Small intestine (tissue), 7 donors: ENCODE measurements around the gene DPH1. TPM values are rescaled to one million over a fixed set of nuclear protein-coding genes. Genes with fewer than 3 reads are reported as not detected.

Experiments used
- DNase-seq, 2 donors: peaks; one replicate each; pipeline versions ENCODE4 v3.0.0 to v3.0.0-alpha.2; 2013
- FAIRE-seq: peaks from 2 replicates; lab custom pipeline; 2012; peaks lifted over from hg19 to GRCh38; lab: Jason Lieb, UNC
- H3K27ac ChIP-seq, 3 donors: one replicate each; pipeline ENCODE4 v1.5.1; 2013; ENCODE audit warnings: low read length in 2 of 3, mild to moderate bottlenecking in 2 of 3, control low read depth in 1 of 3, inconsistent platforms in 1 of 3, low read depth in 1 of 3, moderate library complexity in 1 of 3
- H3K27me3 ChIP-seq, 3 donors: one replicate each; pipeline ENCODE4 v1.6.1; 2013; ENCODE audit warnings: low read length in 3 of 3, inconsistent platforms in 1 of 3; ENCODE audit not compliant: control insufficient read depth in 3 of 3, insufficient read depth in 3 of 3
- H3K36me3 ChIP-seq, 3 donors: one replicate each; pipeline ENCODE4 v1.6.1; 2013; ENCODE audit warnings: low read length in 3 of 3, inconsistent platforms in 1 of 3, low read depth in 1 of 3, mild to moderate bottlenecking in 1 of 3, moderate library complexity in 1 of 3; ENCODE audit not compliant: control insufficient read depth in 3 of 3, insufficient read depth in 2 of 3
- H3K4me1 ChIP-seq, 3 donors: one replicate each; pipeline ENCODE4 v1.6.1; 2013; ENCODE audit warnings: low read length in 2 of 3, inconsistent platforms in 1 of 3, low read depth in 1 of 3, mild to moderate bottlenecking in 1 of 3, moderate library complexity in 1 of 3; ENCODE audit not compliant: control insufficient read depth in 3 of 3, insufficient read depth in 2 of 3
- H3K4me3 ChIP-seq, 3 donors: one replicate each; pipeline ENCODE4 v1.5.1; 2013; ENCODE audit warnings: low read length in 3 of 3, control low read depth in 1 of 3, inconsistent platforms in 1 of 3, low read depth in 1 of 3, mild to moderate bottlenecking in 1 of 3, moderate library complexity in 1 of 3
- H3K9me3 ChIP-seq, 2 donors: one replicate each; pipeline ENCODE4 v1.6.1; 2013; ENCODE audit warnings: low read depth in 1 of 2, low read length in 1 of 2; ENCODE audit not compliant: control insufficient read depth in 2 of 2, insufficient read depth in 1 of 2
- WGBS, 3 donors: extraction: QIAGEN DNeasy Blood & Tissue Kit; methylation state at CpG; one replicate each; pipeline ENCODE4 v1.1.7; 2013; 5-methylcytosine and 5-hydroxymethylcytosine counted together
- polyA plus RNA-seq, 4 donors: library from polyadenylated mRNA; stranded (reverse) in 3 of 4; unstranded in 1 of 4; fragments of 200-250 nt in 3 of 4; fragments of 120-200 nt in 1 of 4; gene quantifications; one replicate each; pipeline versions ENCODE4 v1.2.1 to v1.2.3, GENCODE V29; 2013
- donor health status: healthy with polysubstance abuse.
- donor health status: control.
- donor health status: control.
- donor health status: Bipolar disorder and iron deficiency.
- donor health status: healthy.

The DPH1 gene
- polyA plus RNA-seq, 4 donors: 11.6 to 40.2 (median 15.8) TPM

DNA sequence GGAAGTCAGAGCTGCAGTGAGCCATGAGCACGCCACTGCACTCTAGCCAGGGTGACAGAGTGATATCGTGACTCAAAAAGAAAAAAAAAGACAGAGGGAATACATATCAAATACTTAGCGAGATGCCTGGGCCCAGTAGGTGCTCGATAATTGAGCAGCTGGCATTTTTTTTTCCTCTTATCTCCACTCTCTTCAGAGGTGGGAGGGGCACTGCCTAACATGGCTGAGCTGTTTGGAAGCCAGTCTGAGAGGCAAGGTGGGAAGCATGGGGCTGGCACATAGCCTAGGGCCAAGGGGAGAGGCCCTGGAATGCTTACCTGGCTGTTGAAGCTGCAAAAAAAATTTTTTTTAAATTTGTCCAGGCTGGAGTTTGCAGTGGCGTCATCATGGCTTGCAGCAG lies 63.4 kb downstream of the DPH1 start:
- DNase-seq (no peak), FAIRE-seq (no peak)
- H3K4me1 ChIP-seq: peaks cover 6 to 31% (median 8%) of the 10 kb centered on the region in 3 donors
- H3K27ac ChIP-seq: no peak overlapping the region
- H3K4me3 ChIP-seq: no peak overlapping the region
- H3K27me3 ChIP-seq: no peaks in the 10 kb centered on the region
- peaks cover 0 to 29% (median 0%) of the 10 kb centered on the region in 3 donors for H3K36me3 ChIP-seq
- no peaks in the 10 kb centered on the region for H3K9me3 ChIP-seq
- WGBS, 3 donors: 33 to 67% (median 41%) methylated on average over 5 of the region's 5 CpGs

Other genes starting within 250 kb of the DPH1 start
- 10 to 100 TPM in 1 of 4 donors, 1 to 10 TPM in 3; 5.1 to 15.5 (median 7.3) TPM for gene SMYD4, start 200.3 kb upstream of the DPH1 start, polyA plus RNA-seq
- gene RPA1, start 200.1 kb upstream of the DPH1 start, polyA plus RNA-seq: 10 to 100 TPM; 21.2 to 68.8 (median 27.3) TPM
- gene RTN4RL1, start 4.8 kb upstream of the DPH1 start, polyA plus RNA-seq: 1 to 10 TPM in 1 of 4 donors, under 1 TPM in 1, not detected in 2; 0.25 to 1.0 TPM
- gene OVCA2, start 11.9 kb downstream of the DPH1 start, polyA plus RNA-seq: 10 to 100 TPM; 28.9 to 90.5 (median 73.0) TPM
- gene HIC1, start 24.9 kb downstream of the DPH1 start, polyA plus RNA-seq: 10 to 100 TPM in 1 of 4 donors, 1 to 10 TPM in 2, under 1 TPM in 1; 0.89 to 11.2 (median 6.6) TPM